ENCODE results near the gene TMEM175. TPM values are rescaled to one million over a fixed set of nuclear protein-coding genes. Genes with fewer than 3 reads are reported as not detected.

TMEM175 gene
- total and polyA plus RNA-seq, 9 of the 15 experiments (the other 6 are each of a cell fraction or from before 2014, with no cell fraction given), result 0.13 to 30.9 (median 9.4) TPM

DNA sequence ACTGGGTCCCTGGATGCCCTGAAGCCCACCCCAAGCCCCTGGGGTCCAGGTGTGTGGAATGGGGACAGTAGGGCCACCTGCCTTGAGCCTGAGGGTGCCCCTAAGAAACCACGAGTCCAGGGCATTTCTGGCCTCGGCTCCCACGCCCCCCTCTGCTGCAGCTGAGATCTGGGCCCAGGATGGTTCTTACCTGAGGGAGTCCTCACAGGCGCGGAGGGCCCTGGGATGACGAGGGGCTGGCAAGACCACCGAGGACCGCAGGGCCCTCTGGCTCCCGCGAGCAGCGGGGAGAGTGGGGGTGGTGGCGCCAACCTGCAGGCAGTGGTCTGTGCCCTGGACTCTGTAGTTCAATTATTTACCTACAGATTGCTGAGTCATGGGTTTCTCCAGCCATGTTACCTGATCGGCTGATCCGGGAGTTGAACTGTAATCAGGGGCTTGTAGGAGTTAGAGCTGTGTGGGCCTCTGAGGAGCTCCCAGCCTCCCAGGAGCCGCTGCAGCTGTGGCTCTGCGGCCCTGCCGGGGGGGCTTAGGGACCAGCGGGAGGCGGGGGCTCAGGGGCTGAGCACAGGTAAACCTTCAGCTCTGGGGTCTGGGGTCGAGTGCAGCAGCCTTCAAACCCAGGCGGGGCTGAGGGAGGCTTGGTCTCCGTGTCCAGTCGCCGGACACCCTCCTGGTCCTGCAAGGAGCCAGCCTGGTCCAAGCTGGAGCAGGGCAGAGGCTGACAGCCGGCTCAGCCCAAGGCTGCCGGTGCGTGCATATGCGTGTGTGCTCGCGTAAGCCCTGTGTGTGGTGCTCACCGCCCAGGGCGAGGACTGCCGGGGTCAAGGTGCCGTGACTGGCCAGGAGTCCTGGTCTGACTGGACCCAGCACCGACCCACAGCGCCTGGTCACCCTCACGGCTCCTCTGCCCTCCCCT is 61.1 kb downstream of the TMEM175 start, which contains the start of gene SLC26A1 (continued):
- TF ChIP-seq, protein P1, sequence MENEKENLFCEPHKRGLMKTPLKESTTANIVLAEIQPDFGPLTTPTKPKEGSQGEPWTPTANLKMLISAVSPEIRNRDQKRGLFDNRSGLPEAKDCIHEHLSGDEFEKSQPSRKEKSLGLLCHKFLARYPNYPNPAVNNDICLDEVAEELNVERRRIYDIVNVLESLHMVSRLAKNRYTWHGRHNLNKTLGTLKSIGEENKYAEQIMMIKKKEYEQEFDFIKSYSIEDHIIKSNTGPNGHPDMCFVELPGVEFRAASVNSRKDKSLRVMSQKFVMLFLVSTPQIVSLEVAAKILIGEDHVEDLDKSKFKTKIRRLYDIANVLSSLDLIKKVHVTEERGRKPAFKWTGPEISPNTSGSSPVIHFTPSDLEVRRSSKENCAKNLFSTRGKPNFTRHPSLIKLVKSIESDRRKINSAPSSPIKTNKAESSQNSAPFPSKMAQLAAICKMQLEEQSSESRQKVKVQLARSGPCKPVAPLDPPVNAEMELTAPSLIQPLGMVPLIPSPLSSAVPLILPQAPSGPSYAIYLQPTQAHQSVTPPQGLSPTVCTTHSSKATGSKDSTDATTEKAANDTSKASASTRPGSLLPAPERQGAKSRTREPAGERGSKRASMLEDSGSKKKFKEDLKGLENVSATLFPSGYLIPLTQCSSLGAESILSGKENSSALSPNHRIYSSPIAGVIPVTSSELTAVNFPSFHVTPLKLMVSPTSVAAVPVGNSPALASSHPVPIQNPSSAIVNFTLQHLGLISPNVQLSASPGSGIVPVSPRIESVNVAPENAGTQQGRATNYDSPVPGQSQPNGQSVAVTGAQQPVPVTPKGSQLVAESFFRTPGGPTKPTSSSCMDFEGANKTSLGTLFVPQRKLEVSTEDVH (IDR thresholded peaks at IDR 0.05; ENCODE audit: low read depth, partially characterized antibody), result no peak
- TF ChIP-seq SAFB2 (IDR thresholded peaks at IDR 0.05; ENCODE audit: borderline replicate concordance, low read depth, low read length, severe bottlenecking) (no peak), SPI1 (IDR thresholded peaks at IDR 0.05; ENCODE audit: borderline replicate concordance, low read depth, low read length) (no peak), HOXB6 (CRISPR knock-in tag; IDR thresholded peaks at IDR 0.05; ENCODE audit: borderline replicate concordance) (no peak), CTBP1 (IDR thresholded peaks at IDR 0.05; ENCODE audit: borderline replicate concordance) (0 out of 2 replicates have a peak, but pooled peaks have one; percentile 1), ILF3 (IDR thresholded peaks at IDR 0.05; ENCODE audit: borderline replicate concordance) (no peak), SNRNP70 (optimal IDR thresholded peaks at IDR 0.05; ENCODE audit: low read depth, low read length) (no peak), ZNF584 (CRISPR knock-in tag; IDR thresholded peaks at IDR 0.05; ENCODE audit: low read depth) (no peak), HDAC2 (IDR thresholded peaks at IDR 0.05) (no peak), HSF4 (CRISPR knock-in tag; IDR thresholded peaks at IDR 0.05; ENCODE audit: borderline replicate concordance) (no peak), POLR2AphosphoS5 (IDR thresholded peaks at IDR 0.05; ENCODE audit: control insufficient read depth, insufficient read depth, low read depth, low read length) (no peak), NONO (IDR thresholded peaks at IDR 0.05; ENCODE audit: low read depth in 2 of 2, low read length in 1 of 2) (no peak), RAD51 (IDR thresholded peaks at IDR 0.05; ENCODE audit: borderline replicate concordance, low read depth) (no peak), PHF21A (IDR thresholded peaks at IDR 0.05; ENCODE audit: borderline replicate concordance, low read depth) (no peak), PML (IDR thresholded peaks at IDR 0.05; ENCODE audit: low read length) (no peak), PPARD (CRISPR knock-in tag; IDR thresholded peaks at IDR 0.05) (no peak)
- TF ChIP-seq, protein P2, sequence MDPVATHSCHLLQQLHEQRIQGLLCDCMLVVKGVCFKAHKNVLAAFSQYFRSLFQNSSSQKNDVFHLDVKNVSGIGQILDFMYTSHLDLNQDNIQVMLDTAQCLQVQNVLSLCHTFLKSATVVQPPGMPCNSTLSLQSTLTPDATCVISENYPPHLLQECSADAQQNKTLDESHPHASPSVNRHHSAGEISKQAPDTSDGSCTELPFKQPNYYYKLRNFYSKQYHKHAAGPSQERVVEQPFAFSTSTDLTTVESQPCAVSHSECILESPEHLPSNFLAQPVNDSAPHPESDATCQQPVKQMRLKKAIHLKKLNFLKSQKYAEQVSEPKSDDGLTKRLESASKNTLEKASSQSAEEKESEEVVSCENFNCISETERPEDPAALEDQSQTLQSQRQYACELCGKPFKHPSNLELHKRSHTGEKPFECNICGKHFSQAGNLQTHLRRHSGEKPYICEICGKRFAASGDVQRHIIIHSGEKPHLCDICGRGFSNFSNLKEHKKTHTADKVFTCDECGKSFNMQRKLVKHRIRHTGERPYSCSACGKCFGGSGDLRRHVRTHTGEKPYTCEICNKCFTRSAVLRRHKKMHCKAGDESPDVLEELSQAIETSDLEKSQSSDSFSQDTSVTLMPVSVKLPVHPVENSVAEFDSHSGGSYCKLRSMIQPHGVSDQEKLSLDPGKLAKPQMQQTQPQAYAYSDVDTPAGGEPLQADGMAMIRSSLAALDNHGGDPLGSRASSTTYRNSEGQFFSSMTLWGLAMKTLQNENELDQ (CRISPR knock-in tag; IDR thresholded peaks at IDR 0.05; ENCODE audit: borderline replicate concordance), result no peak
- TF ChIP-seq, protein P3, sequence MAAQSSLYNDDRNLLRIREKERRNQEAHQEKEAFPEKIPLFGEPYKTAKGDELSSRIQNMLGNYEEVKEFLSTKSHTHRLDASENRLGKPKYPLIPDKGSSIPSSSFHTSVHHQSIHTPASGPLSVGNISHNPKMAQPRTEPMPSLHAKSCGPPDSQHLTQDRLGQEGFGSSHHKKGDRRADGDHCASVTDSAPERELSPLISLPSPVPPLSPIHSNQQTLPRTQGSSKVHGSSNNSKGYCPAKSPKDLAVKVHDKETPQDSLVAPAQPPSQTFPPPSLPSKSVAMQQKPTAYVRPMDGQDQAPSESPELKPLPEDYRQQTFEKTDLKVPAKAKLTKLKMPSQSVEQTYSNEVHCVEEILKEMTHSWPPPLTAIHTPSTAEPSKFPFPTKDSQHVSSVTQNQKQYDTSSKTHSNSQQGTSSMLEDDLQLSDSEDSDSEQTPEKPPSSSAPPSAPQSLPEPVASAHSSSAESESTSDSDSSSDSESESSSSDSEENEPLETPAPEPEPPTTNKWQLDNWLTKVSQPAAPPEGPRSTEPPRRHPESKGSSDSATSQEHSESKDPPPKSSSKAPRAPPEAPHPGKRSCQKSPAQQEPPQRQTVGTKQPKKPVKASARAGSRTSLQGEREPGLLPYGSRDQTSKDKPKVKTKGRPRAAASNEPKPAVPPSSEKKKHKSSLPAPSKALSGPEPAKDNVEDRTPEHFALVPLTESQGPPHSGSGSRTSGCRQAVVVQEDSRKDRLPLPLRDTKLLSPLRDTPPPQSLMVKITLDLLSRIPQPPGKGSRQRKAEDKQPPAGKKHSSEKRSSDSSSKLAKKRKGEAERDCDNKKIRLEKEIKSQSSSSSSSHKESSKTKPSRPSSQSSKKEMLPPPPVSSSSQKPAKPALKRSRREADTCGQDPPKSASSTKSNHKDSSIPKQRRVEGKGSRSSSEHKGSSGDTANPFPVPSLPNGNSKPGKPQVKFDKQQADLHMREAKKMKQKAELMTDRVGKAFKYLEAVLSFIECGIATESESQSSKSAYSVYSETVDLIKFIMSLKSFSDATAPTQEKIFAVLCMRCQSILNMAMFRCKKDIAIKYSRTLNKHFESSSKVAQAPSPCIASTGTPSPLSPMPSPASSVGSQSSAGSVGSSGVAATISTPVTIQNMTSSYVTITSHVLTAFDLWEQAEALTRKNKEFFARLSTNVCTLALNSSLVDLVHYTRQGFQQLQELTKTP (IDR thresholded peaks at IDR 0.05; ENCODE audit: low read depth in 1 of 2, partially characterized antibody in 2 of 2), result no peak

Measured in K562 (cell line).